NCI-H2196 (cell line): ENCODE data around the gene CCDC137.
A peak's percentile ranks its signal among the peaks of the same experiment; 100 is the strongest.

Experiments used
- DNase-seq: peaks from one replicate; lab custom pipeline; 2025; ENCODE audit not compliant: unreplicated experiment; lab: John Stamatoyannopoulos, UW

Gene CCDC137

DNA sequence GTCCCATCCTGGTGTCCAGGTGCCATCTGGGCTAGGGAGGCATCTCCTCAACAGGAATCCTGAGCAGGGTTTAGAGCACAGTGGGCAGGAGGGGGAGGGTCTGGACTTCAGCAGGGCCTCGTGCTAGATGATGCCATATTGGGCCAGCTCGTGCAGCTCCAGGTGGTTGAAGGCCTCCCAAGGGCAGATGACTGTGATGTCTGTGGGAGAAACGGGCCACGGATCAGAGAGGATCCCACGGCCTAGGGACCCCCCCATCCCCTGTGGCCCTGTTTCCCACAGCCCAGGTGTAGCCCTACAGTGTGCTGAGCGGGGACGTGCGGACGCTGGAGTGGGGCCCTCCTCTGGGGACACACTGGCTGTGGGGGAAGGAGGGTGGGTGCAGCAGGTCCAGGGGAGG is 15.6 kb upstream of the CCDC137 start:
- DNase-seq = no peak

DNA sequence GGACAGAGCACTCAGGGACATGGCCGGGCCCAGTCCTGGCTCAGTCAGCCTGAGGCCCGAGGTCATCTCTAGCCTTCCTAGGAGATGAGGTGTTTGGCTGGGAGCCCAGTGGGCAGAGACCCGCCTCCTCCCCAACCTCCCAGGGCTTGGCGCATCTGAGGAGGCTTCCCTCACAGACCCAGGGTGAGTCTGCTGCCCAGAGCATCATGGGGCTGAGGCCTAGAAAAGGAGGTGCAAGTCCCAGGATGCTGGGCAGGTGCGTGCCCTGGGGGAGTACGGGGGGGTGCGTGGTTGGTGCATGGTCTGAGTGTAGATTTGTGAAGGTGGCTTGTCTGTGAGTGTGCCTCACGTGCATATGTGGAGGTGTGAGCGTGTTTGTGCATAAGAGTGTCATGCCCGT is 14.8 kb upstream of the CCDC137 start:
- DNase-seq = peak; percentile 85

- no peak for DNase-seq
Observed at GRCh38 chr17:81652906-81653771, 13.4 kb upstream of the CCDC137 start.

DNA sequence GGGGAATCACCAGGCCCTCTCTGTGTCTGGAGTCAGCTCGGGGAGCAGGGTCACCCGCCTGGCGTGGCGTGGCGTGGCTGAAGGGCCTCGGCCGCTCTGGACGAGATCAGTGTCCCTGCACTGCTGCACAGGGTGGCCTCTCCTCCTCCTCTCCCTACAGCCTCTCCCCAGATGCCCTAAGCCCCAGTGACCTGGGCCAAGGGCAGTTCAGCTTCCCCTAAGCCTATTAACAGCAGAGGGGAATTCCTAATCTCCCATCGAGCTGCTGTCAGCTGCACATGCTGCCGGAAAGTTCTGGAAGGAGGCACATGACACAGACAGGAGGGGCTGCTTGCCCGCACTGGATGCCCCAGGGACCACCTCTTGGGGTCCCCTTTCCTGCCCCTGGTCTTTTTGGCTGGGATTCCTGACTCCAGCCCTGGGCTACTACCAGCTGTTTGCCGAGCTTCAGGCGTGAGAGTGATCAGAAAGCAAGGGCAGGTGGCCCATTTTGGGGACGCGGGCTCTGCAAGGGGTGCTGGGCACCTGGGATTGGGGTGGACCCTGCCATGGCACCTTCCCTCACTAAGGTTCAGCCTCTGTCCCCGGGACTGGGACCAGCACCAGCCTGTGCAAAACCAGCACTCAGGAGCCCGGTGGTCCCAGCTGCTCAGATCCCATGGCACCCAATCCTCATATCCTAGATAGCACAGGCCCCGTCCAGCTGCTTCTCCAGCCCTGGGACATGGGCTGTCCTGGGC is 11.0 kb upstream of the CCDC137 start:
- no peak for DNase-seq

DNA sequence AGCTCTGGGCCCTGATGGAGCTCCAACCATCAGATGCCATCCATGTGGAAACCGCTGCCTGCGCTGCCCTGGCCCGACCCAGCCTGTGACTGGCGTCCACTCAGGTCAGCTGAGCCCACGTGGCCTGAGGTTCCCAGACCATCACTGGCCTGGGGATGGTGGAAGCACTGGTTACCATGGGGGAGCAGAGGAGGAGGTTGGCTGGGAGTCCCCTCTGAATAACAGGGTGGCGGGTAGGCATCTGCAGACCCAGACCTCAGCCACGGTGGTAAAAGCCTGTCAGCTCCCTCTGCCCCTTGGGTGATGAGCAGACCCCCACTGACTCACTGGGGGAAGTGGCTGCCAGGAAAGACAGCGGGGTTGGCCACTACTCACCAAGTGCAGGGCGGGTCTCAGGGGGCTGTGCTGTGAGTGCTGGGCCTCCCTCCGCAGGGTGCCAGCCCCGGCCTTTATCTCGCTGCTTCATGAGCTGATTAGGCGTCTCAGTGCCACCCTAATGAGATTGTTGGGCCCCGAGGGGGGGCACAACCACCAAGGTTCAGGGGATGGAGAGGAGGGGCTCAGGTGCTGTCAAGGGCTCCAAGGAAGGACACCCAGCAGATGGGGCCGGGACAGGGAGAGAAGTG is 10.3 kb upstream of the CCDC137 start, which contains the start of gene PDE6G:
Gene PDE6G, minus strand, starts transcription at position 425 of the 626 bp plus-strand sequence. CDS start 3,237 bp downstream, outside the sequence.
- no peak for DNase-seq

DNA sequence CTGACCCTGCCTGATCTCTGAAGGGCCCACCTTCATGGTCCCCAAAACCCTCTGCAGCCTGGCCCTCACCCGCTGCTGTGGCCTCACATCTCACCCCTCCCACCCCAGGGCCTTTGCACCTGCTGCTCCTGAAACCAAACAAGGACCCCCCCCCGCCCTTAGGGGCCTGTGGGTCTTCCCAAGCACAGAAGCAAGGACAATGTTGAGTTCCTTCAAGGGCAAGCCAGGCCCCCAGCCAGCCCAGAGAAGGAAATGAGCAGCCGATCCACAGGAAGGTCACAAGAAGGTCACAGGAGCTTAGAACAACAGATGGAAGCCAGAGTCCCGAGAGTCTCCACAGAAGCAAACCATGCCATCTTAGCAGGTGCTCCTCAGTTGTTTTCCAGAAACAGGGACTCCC is 9.7 kb upstream of the CCDC137 start:
- DNase-seq = no peak

GRCh38 chr17:81659038-81659437 is 7.5 kb upstream of the CCDC137 start:
- DNase-seq = no peak

DNA sequence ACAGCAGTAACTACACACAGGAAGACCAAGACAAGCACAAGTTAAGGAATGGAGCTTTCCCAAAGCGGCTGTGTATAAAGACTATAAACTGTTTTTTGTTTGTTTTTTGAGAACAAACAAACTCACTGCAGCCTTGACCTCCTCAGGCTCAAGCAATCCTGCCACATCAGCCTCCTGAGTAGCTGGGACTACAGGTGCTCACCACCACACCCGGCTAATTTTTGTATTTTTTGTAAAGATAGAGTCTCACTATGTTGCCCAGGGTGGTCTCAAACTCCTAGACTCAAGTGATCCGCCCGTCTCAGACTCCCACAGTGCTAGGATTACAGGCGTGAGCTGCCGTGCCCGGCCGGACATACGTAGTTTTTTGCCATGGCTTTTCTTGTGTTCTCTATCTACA is 6.1 kb upstream of the CCDC137 start:
- DNase-seq = no peak

- DNase-seq = no peak
Observed at GRCh38 chr17:81662002-81662401, 4.5 kb upstream of the CCDC137 start.

- no peak for DNase-seq
Observed at GRCh38 chr17:81664051-81664470, 2.5 kb upstream of the CCDC137 start.

DNA sequence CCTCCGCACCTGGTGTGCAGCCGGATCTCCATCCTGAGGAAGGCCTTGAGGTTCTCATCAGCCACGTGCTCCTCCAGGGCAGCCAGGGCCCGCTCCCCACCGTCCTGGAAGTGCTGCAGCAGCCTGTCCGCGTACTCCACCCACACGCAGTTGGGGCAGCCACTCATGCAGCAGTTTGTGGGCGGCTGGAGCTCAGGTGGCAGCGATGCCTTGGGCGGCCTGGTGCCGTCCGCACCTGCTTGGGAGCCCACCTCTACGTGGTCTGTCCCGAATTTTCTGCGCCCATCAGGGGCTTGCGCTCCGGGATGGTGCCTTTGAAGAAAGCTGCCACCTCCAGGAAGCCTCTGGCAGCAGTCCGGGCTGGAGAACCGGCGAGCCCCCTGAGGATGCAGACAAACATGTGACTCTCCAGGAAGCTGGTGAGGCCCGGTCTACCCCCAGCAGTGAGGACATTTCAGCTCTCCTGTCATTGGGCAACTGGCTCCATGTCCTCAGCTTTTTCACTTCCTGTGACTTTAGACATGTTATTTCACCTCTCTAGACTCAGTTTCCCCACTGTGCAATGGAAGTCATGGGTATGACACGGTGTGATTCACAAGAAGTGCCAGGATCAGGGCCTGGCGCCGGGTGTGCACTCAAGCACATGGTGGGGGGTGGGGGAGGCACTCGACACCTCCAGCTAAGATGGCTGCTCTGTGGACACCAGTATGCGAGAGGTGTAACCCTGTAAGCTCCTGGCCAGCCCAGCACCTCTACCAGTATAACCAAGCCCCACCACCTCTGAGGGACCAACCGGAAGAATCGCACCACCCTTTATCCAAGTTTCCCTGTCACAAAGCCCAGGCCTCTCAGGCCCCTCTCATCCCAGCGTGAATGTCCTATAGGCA is 1.1 kb upstream of the CCDC137 start:
- DNase-seq = peak; percentile 62

GRCh38 chr17:81666092-81666341 is 520 bp upstream of the CCDC137 start:
- DNase-seq = peak; percentile 55

GRCh38 chr17:81667754-81668153 is 1.2 kb downstream of the CCDC137 start:
- no peak for DNase-seq

GRCh38 chr17:81672504-81672903 is 6.0 kb downstream of the CCDC137 start:
- DNase-seq = no peak

- DNase-seq = no peak
Observed at GRCh38 chr17:81672954-81673353, 6.4 kb downstream of the CCDC137 start.

DNA sequence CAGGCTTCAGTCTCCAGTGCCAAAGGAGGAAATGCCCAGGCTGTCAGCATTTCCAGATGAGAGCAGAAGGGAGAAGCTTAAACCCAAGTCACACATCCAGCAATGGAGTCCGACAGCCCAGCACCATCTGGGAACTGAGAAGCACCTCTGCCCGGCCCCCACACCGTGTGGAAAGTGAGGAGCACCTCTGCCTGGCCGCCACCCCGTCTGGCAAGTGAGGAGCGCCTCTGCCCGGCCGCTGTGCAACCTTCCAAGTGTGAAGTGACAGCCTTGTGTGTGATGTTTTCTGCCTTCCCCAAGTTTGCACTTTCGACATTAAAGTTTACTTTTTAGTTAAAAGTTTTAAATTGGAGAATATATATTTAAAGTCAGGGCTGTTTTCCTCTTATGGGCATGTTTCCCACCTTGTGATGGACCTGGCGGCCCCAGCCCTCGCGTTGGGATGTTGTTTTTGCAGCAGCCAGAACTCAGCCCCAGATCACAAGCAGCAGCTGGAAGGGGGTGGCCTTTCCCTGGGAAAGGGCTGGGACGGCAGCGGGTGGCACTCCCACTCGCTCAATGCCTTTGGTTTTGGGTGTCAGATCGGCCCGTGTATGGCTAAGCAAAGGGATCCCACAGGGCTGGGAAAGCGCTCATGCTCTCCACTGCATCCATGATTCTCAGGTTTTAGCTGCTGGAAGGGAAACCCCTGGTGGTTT is 7.2 kb downstream of the CCDC137 start:
- DNase-seq = no peak

GRCh38 chr17:81675515-81676221 is 9.1 kb downstream of the CCDC137 start:
- DNase-seq = peak; percentile 28

DNA sequence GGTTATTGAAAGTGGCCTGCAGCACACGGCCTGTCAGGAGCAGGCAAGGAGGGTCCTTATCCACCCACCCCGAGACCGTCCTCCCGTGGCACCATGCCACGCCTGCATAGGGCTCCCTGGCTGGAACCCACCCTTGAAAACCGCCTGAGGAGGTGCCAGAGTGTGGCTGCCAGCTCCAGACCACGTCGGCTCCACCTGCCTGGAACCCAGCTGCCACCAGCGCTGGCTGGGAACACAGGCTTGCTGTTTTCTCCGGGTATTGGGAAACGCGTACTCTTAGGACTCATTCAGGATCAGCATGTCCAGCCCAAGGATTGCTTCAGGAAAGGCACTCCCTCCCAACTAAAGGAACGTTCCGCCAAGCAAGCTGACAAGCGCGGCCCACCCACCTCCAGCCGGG is 10.4 kb downstream of the CCDC137 start:
- no peak for DNase-seq

- DNase-seq = no peak
Observed at GRCh38 chr17:81680150-81680549, 13.6 kb downstream of the CCDC137 start.

DNA sequence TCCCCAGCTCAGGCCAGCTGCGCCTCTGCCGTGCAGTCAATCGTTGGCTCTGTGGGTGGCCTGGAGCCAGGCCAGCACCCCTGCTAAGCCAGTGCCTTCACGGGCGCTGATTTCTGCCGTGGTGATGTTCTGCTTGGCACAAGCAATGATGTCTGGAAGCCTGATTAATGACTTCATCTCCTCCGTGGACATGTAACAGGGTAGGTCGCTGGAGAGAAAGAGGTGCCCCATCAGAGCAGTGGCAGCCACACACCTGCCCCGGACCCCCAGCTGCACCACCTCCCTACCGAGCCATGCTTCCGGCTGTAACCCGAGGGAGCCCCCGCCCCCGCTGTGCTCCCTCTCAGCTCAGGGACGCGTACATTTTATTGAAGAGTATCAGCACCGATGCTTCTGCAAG is 15.1 kb downstream of the CCDC137 start:
- DNase-seq = peak; percentile 83
